Activated naive CD4-positive, alpha-beta T cell treated with anti-CD3 and anti-CD28 coated beads for 36 hours (primary cell): ENCODE measurements around the gene ERAS. TPM values are rescaled to one million over a fixed set of nuclear protein-coding genes. Genes with fewer than 3 reads are reported as not detected.
"Not testable (repeated sequence)": the region's sequence is repeated elsewhere in the genome, so short reads cannot be mapped to it uniquely, and the experiment has no call there.

Source experiments
- CTCF ChIA-PET: fragments of 350-600 bp; sonication (Branson Sonifier 250); formaldehyde crosslinking; loops from one replicate; lab custom pipeline; 2021; ENCODE audit warnings: antibody characterized with exemption; lab: Charles Lee
- DNase-seq: peaks from one replicate; pipeline ENCODE4 v3.0.0-alpha.2; 2020
- H3K27ac Mint-ChIP-seq: one replicate; pipeline ENCODE4 v1.8.0; 2021; ENCODE audit warnings: mild to moderate bottlenecking, mixed read lengths
- H3K27me3 Mint-ChIP-seq: one replicate; pipeline ENCODE4 v1.8.0; 2021; ENCODE audit warnings: low read depth, mixed read lengths
- H3K36me3 Mint-ChIP-seq: one replicate; pipeline ENCODE4 v1.8.0; 2021; ENCODE audit warnings: low read depth, mixed read lengths
- H3K4me1 Mint-ChIP-seq: one replicate; pipeline ENCODE4 v1.8.0; 2021; ENCODE audit warnings: low read depth, mixed read lengths
- H3K4me3 Mint-ChIP-seq: one replicate; pipeline ENCODE4 v1.8.0; 2021; ENCODE audit warnings: mild to moderate bottlenecking, moderate library complexity, mixed read lengths
- H3K9me3 Mint-ChIP-seq: one replicate; pipeline ENCODE4 v1.8.0; 2021; ENCODE audit warnings: mixed read lengths
- intact Hi-C: fragments of 100-400 bp; cut with micrococcal nuclease; formaldehyde crosslinking; loops from one replicate; pipeline ENCODE4 v1.15.1; 2023
- total RNA-seq, 2 experiments: library from RNA; stranded (reverse); gene quantifications; one replicate each; pipeline ENCODE4 v1.2.3, GENCODE V29; 2021

ERAS gene
- total RNA-seq, 2 experiments from 2014 or later, result not detected

GRCh38 chrX:48853494-48853893, 27.2 kb downstream of the ERAS start:
- H3K27ac Mint-ChIP-seq, H3K27me3 Mint-ChIP-seq, H3K36me3 Mint-ChIP-seq, H3K9me3 Mint-ChIP-seq, H3K4me1 Mint-ChIP-seq, intact Hi-C loops, DNase-seq, H3K4me3 Mint-ChIP-seq, CTCF ChIA-PET: not testable (repeated sequence)

DNA sequence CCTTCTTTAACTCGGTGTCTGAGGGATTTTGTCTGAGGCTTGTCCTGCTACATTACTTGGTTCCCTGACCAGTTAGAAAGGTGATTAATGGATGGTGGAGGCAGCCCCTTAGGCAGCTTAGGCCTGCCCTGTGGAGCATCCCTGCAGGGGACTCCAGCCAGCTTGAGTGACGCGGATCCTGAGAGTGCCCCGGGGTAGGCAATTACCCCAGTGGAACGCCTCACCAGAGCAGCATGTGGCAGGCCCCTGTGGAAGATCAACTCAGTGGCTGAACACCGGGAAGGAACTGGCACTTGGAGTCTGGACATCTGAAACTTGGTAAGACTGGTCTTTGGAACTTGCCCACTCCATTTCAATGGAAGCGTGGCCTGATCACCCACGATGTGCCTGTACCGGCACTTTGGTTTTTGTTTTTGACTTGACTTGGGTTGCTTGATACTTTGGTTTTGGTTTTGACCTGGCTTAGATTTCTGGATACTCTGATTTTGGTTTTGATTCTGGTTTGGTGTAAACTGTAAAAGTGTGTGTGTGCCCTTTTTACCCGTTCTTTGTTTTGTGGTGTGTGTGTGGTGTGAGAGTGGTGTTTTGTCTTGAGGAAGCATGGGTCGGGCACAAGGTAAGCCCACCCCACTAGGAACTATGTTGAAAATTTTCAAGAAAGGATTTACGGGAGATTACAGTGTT, 27.9 kb downstream of the ERAS start:
- H3K27me3 Mint-ChIP-seq, H3K9me3 Mint-ChIP-seq, H3K4me3 Mint-ChIP-seq, H3K36me3 Mint-ChIP-seq, DNase-seq, H3K27ac Mint-ChIP-seq, intact Hi-C loops, H3K4me1 Mint-ChIP-seq: not testable (repeated sequence)
- CTCF ChIA-PET, result interaction anchor here (0.5 to 0.6 kb wide), 4 partner anchors 9 to 287 kb away, joined by 3 to 4 read pairs (median 3); no protein-coding TSS in a partner anchor

- CTCF ChIA-PET, result interaction anchor here (0.5 to 0.6 kb wide), 3 partner anchors 22 to 288 kb away, joined by 3 to 4 read pairs (median 3); no protein-coding TSS in a partner anchor
- H3K9me3 Mint-ChIP-seq, result no peaks in the 10 kb centered on the region
- H3K4me3 Mint-ChIP-seq, result no peak overlapping the region
- peak; percentile 30 for DNase-seq
- H3K27ac Mint-ChIP-seq, result no peak overlapping the region
- no peaks in the 10 kb centered on the region for H3K27me3 Mint-ChIP-seq
- peaks cover 3% of the 10 kb centered on the region for H3K4me1 Mint-ChIP-seq
- H3K36me3 Mint-ChIP-seq, result no peaks in the 10 kb centered on the region
- intact Hi-C loops, result no loop called here
These were observed 28.6 kb downstream of the ERAS start for GRCh38 chrX:48854898-48855297.

DNA sequence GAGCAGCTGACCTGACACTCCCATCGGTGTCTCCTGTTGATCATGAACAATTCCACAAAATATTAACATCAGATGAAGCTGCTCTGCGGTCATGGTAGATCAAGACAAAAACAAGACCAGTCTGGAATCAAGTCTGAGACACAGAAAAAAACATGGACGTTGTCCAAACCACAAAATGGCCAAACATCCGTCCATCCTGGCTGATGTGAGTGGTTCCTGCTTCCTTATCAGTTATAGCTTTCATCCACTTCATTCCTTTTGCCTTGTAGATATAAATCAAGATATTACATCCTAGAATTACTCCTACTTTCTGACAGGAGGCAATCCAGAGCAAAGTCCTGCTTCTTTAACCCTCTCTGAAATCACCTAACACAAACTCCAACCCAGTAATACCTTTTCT, 37.9 kb downstream of the ERAS start:
- CTCF ChIA-PET, result no interaction called here
- Mint-ChIP-seq H3K4me3 (no peak overlapping the region), H3K27ac (no peak overlapping the region), H3K4me1 (no peaks in the 10 kb centered on the region), H3K9me3 (no peaks in the 10 kb centered on the region), H3K27me3 (no peaks in the 10 kb centered on the region), H3K36me3 (no peaks in the 10 kb centered on the region)
- intact Hi-C loops, result no loop called here
- DNase-seq, result no peak

GRCh38 chrX:48872017-48872416, 45.7 kb downstream of the ERAS start:
- H3K4me1 Mint-ChIP-seq, H3K9me3 Mint-ChIP-seq, H3K4me3 Mint-ChIP-seq, intact Hi-C loops, DNase-seq, CTCF ChIA-PET, H3K27me3 Mint-ChIP-seq, H3K27ac Mint-ChIP-seq, H3K36me3 Mint-ChIP-seq: not testable (repeated sequence)

GRCh38 chrX:48876944-48877343, 50.6 kb downstream of the ERAS start:
- intact Hi-C loops, H3K27me3 Mint-ChIP-seq, H3K9me3 Mint-ChIP-seq, DNase-seq, H3K4me3 Mint-ChIP-seq, H3K27ac Mint-ChIP-seq, H3K4me1 Mint-ChIP-seq, H3K36me3 Mint-ChIP-seq: not testable (repeated sequence)
- CTCF ChIA-PET, result interaction anchor here (0.6 kb wide), 1 partner anchor 22 kb away, joined by 3 read pairs; no protein-coding TSS in a partner anchor

Other genes starting within 250 kb of the ERAS start
- 10 to 100 TPM; 37.0 to 40.1 TPM for gene WDR13, start 229.0 kb upstream of the ERAS start, total RNA-seq
- 10 to 100 TPM; 76.1 to 77.8 TPM for gene WAS, start 142.7 kb upstream of the ERAS start, total RNA-seq
- 10 to 100 TPM; 31.5 to 31.9 TPM for gene SUV39H1, start 129.8 kb upstream of the ERAS start, total RNA-seq
- gene GLOD5, start 64.8 kb upstream of the ERAS start, total RNA-seq, result not detected
- not detected for gene GATA1, start 39.9 kb upstream of the ERAS start, total RNA-seq
- 10 to 100 TPM; 91.1 to 99.4 TPM for gene HDAC6, start 24.4 kb upstream of the ERAS start, total RNA-seq
- gene PCSK1N, start 9.1 kb downstream of the ERAS start, total RNA-seq, result 1 to 10 TPM; 1.7 to 1.9 TPM
- gene TIMM17B, start 71.3 kb downstream of the ERAS start, total RNA-seq, result 10 to 100 TPM; 88.0 to 94.9 TPM
- gene PQBP1, start 71.4 kb downstream of the ERAS start, total RNA-seq, result 10 to 100 TPM; 86.8 to 94.5 TPM
- 10 to 100 TPM; 23.9 to 26.7 TPM for gene SLC35A2, start 85.1 kb downstream of the ERAS start, total RNA-seq
- 100 to 1,000 TPM; 634 to 648 TPM for gene PIM2, start 92.5 kb downstream of the ERAS start, total RNA-seq
- gene OTUD5, start 131.1 kb downstream of the ERAS start, total RNA-seq, result 10 to 100 TPM; 69.1 to 70.5 TPM
- gene KCND1, start 145.3 kb downstream of the ERAS start, total RNA-seq, result 1 to 10 TPM; 2.1 to 2.7 TPM
- gene GRIPAP1, start 175.8 kb downstream of the ERAS start, total RNA-seq, result 10 to 100 TPM; 64.8 to 73.1 TPM
- gene TFE3, start 216.8 kb downstream of the ERAS start, total RNA-seq, result 10 to 100 TPM; 34.7 to 35.5 TPM
- gene CCDC120, start 232.5 kb downstream of the ERAS start, total RNA-seq, result 1 to 10 TPM; 2.1 to 2.2 TPM
- 10 to 100 TPM; 14.5 to 14.8 TPM for gene PRAF2, start 247.5 kb downstream of the ERAS start, total RNA-seq